OCI-LY1 (cell line): ENCODE data around the gene ZNFX1.

ENCODE experiments used
- H2AFZ ChIP-seq: fragments of 200-600 bp; sonication (generic), shearing (Covaris generic); 2 replicates; pipeline ENCODE4 v1.6.0; 2014; ENCODE audit warnings: antibody characterized with exemption, mild to moderate bottlenecking, low read length
- H3F3A ChIP-seq: fragments of 200-600 bp; sonication (generic), shearing (Covaris generic); 2 replicates; pipeline ENCODE4 v1.6.0; 2014; ENCODE audit warnings: mild to moderate bottlenecking, antibody characterized with exemption, low read length, moderate library complexity; ENCODE audit not compliant: insufficient read depth
- H3K27ac ChIP-seq: fragments of 200-600 bp; sonication (generic); 2 replicates; pipeline ENCODE4 v1.5.1; 2014; ENCODE audit warnings: low read length, mixed run types, mild to moderate bottlenecking, low read depth; ENCODE audit not compliant: poor library complexity, severe bottlenecking
- H3K27me3 ChIP-seq: fragments of 200-600 bp; sonication (generic); 2 replicates; pipeline ENCODE4 v1.6.0; 2014; ENCODE audit warnings: antibody characterized with exemption, mild to moderate bottlenecking, low read length, moderate library complexity; ENCODE audit not compliant: insufficient read depth
- H3K36me3 ChIP-seq: fragments of 200-600 bp; sonication (generic); 2 replicates; pipeline ENCODE4 v1.6.1; 2014; ENCODE audit warnings: mild to moderate bottlenecking, antibody characterized with exemption, low read length, moderate library complexity, mixed read lengths; ENCODE audit not compliant: insufficient read depth
- H3K4me1 ChIP-seq: fragments of 200-600 bp; sonication (generic); 2 replicates; pipeline ENCODE4 v1.5.1; 2014; ENCODE audit warnings: mild to moderate bottlenecking, low read length, moderate library complexity; ENCODE audit not compliant: insufficient read depth, severe bottlenecking
- H3K4me2 ChIP-seq: fragments of 200-600 bp; sonication (generic), shearing (Covaris generic); 2 replicates; pipeline ENCODE4 v1.6.1; 2014; ENCODE audit warnings: low read length
- H3K4me3 ChIP-seq: fragments of 200-600 bp; sonication (generic); 2 replicates; pipeline ENCODE4 v1.5.1; 2014; ENCODE audit warnings: low read length, low read depth, mild to moderate bottlenecking, mixed read lengths; ENCODE audit not compliant: poor library complexity, severe bottlenecking
- H3K79me2 ChIP-seq: fragments of 200-600 bp; shearing (Covaris generic); 2 replicates; pipeline ENCODE4 v1.6.1; 2016; ENCODE audit warnings: mixed run types, low read length, mixed read lengths; ENCODE audit not compliant: insufficient read depth
- H3K9ac ChIP-seq: fragments of 200-600 bp; sonication (generic), shearing (Covaris generic); 2 replicates; pipeline ENCODE4 v1.6.1; 2014; ENCODE audit warnings: mild to moderate bottlenecking, low read length, mixed read lengths
- H3K9me2 ChIP-seq: fragments of 200-600 bp; sonication (generic), shearing (Covaris generic); 2 replicates; pipeline ENCODE4 v1.6.1; 2014; ENCODE audit warnings: low read depth, mild to moderate bottlenecking, low read length, mixed read lengths
- H3K9me3 ChIP-seq: fragments of 200-600 bp; shearing (Covaris generic); 2 replicates; pipeline ENCODE4 v1.6.1; 2014; ENCODE audit warnings: low read length, mixed read lengths
- H4K20me1 ChIP-seq: fragments of 200-600 bp; sonication (generic), shearing (Covaris generic); 2 replicates; pipeline ENCODE4 v1.6.0; 2016; ENCODE audit warnings: mild to moderate bottlenecking, low read length; ENCODE audit not compliant: insufficient read depth
- CTCF ChIP-seq: fragments of 200-600 bp; sonication (generic), shearing (Covaris generic); IDR thresholded peaks from 2 replicates; pipeline ENCODE4 v1.5.1; 2017; ENCODE audit warnings: mild to moderate bottlenecking, antibody characterized with exemption, low read length, moderate library complexity, mixed read lengths
- EZH2 ChIP-seq: fragments of 200-600 bp; sonication (generic), shearing (Covaris generic); IDR thresholded peaks from 2 replicates; pipeline ENCODE4 v1.8.0; 2017; ENCODE audit warnings: borderline replicate concordance, mixed run types, mild to moderate bottlenecking, antibody characterized with exemption, low read length, moderate library complexity, mixed read lengths

Gene ZNFX1

DNA sequence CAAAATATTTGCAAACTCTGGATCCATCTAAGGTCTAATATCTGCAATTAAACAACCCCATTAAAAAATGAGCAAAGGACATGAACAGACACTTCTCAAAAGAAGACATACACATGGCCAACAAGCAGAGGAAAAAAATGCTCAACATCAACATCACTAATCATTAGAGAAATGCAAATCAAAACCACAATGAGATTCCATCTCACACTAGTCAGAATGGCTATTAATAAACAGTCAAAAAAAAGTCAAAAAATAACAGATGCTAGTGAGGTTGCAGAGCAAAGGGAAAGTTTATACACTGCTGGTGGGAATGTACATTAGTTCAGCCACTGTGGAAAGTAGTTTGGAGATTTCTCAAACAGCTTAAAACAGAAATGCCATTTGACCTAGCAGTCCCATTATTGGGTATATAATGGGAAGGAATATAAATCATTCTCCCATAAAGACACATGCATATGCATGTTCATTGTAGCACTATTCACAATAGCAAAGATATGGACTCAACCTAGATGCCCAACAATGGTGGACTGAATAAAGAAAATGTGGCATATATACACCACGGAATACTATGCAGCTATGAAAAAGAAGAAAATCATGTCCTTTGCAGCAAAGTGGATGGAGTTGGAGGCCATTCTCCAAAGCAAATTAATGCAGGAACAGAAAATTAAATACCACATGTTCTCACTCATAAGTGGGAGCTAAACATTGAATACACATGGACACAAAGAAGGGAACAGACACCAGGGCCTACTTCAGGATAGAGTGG, 9.1 kb downstream of the ZNFX1 start:
- Histone ChIP-seq H3K4me3 (peak overlapping the region; percentile 12), H3K4me1 (peaks cover 9% of the 10 kb centered on the region), H3K9ac (no peak overlapping the region), H4K20me1 (no peaks in the 10 kb centered on the region), H2AFZ (no peak overlapping the region), H3K36me3 (peaks cover 82% of the 10 kb centered on the region), H3K9me2 (no peaks in the 10 kb centered on the region), H3K79me2 (peaks cover 24% of the 10 kb centered on the region), H3K27ac (no peak overlapping the region), H3K27me3 (no peaks in the 10 kb centered on the region), H3K4me2 (no peak overlapping the region), H3F3A (no peaks in the 10 kb centered on the region), H3K9me3 (no peaks in the 10 kb centered on the region)
- TF ChIP-seq CTCF = no peak
- TF ChIP-seq EZH2 = no peak

DNA sequence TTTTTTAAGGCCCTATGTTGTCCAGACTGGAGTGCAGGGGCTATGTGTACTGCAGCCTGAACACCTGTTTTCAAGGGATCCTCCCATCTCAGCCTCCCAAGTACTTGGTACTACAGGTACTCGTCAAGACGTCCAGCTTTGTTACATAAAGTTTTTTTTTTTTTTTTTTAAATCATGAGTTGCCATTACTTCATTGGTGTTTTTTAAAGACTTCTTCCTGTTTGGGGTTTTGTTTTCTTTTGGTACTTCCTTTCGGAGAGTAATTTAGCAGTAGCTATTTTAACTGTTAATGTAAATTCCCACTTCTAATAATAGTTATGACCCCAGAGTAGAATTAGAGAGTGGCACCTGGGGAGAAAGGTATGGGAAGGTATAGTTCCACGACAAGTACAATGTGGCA, 10.5 kb downstream of the ZNFX1 start:
- Histone ChIP-seq H3K9me3 (no peaks in the 10 kb centered on the region), H3K27me3 (no peaks in the 10 kb centered on the region), H4K20me1 (no peaks in the 10 kb centered on the region), H3K4me1 (peaks cover 9% of the 10 kb centered on the region), H3K9ac (no peak overlapping the region), H3K36me3 (peaks cover 85% of the 10 kb centered on the region), H3K4me2 (0 out of 2 replicates have a peak overlapping the region, but pooled peaks have one; percentile 16), H3F3A (no peaks in the 10 kb centered on the region), H3K4me3 (peak overlapping the region; percentile 14), H3K9me2 (no peaks in the 10 kb centered on the region), H3K79me2 (peaks cover 24% of the 10 kb centered on the region), H2AFZ (no peak overlapping the region), H3K27ac (no peak overlapping the region)
- TF ChIP-seq CTCF (no peak), EZH2 (no peak)

DNA sequence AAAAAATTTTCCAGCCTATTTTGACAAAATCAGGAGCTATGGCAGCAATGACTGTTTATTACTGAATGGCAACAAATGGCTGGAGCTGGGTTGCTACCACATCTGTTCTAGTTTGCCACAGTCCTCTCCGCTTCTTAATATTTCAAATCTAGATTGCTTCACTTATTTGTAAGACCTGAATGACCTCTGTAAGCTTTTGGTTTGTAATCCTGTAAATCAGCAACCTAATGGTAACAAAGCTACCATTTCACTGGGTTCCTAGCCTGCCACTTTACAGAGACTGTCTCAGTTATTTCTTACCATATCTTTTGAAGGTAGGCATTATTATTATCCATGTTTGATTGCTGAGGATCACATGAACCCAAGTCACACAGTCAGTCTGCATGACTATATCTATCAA, 15.4 kb downstream of the ZNFX1 start:
- H3K36me3 ChIP-seq = peaks cover 75% of the 10 kb centered on the region
- no peak overlapping the region for H3K9ac ChIP-seq
- peaks cover 5% of the 10 kb centered on the region for H3K4me1 ChIP-seq
- TF ChIP-seq CTCF = no peak
- TF ChIP-seq EZH2 = no peak
- no peaks in the 10 kb centered on the region for H3K27me3 ChIP-seq
- no peak overlapping the region for H2AFZ ChIP-seq
- H4K20me1 ChIP-seq = no peaks in the 10 kb centered on the region
- H3K79me2 ChIP-seq = peaks cover 6% of the 10 kb centered on the region; the same call in 1 of the 2 replicates
- H3K9me3 ChIP-seq = no peaks in the 10 kb centered on the region
- no peak overlapping the region for H3K4me2 ChIP-seq
- no peak overlapping the region for H3K27ac ChIP-seq
- no peak overlapping the region for H3K4me3 ChIP-seq
- H3F3A ChIP-seq = no peaks in the 10 kb centered on the region
- no peaks in the 10 kb centered on the region for H3K9me2 ChIP-seq
